HepG2 (cell line): Measurements from ENCODE around the gene MAGI1.

Experiments
- DR1 ChIP-seq: sonication (generic); formaldehyde crosslinking; IDR thresholded peaks from 2 replicates; pipeline ENCODE4 v1.8.0; 2021; ENCODE audit warnings: mild to moderate bottlenecking, missing genetic modification reagents, inconsistent platforms
- KDM4B ChIP-seq: sonication (generic); formaldehyde crosslinking; IDR thresholded peaks from 2 replicates; pipeline ENCODE4 v1.4.0; 2020; ENCODE audit warnings: missing genetic modification reagents
- MEIS1 ChIP-seq: sonication (generic); formaldehyde crosslinking; IDR thresholded peaks from 2 replicates; pipeline ENCODE4 v1.9.0; 2021; ENCODE audit warnings: mild to moderate bottlenecking, missing genetic modification reagents, moderate library complexity, borderline replicate concordance
- MEIS2 ChIP-seq: sonication (generic); formaldehyde crosslinking; IDR thresholded peaks from 2 replicates; pipeline ENCODE4 v1.9.0; 2021; ENCODE audit warnings: mild to moderate bottlenecking, missing genetic modification reagents
- NR2F1 ChIP-seq, 2 experiments: fragments of 450-650 bp in 1 of 2; formaldehyde crosslinking in 1 of 2; IDR thresholded peaks; 2 replicates each; pipeline versions ENCODE4 v1.5.0 to v1.6.1; 2016 to 2020; ENCODE audit warnings: mild to moderate bottlenecking in 1 of 2, missing compliant biosample characterization in 1 of 2, missing genetic modification reagents in 1 of 2, moderate library complexity in 1 of 2
- POLR2AphosphoS5 ChIP-seq: IDR thresholded peaks from 2 replicates; pipeline ENCODE4 v1.6.1; 2012; ENCODE audit warnings: low read depth, low read length
- SIX4 ChIP-seq: sonication (generic); formaldehyde crosslinking; IDR thresholded peaks from 2 replicates; pipeline ENCODE4 v1.4.0; 2020; ENCODE audit warnings: missing genetic modification reagents
- TBP ChIP-seq: sonication (generic); formaldehyde crosslinking; IDR thresholded peaks from 2 replicates; pipeline ENCODE4 v1.5.0; 2020; ENCODE audit warnings: missing genetic modification reagents
- TF ChIP-seq, protein P1 (sequence below): IDR thresholded peaks from 2 replicates; pipeline ENCODE4 v1.6.1; 2016; ENCODE audit warnings: low read depth, borderline replicate concordance
- TF ChIP-seq, protein P2 (sequence below): sonication (generic); formaldehyde crosslinking; IDR thresholded peaks from 2 replicates; pipeline ENCODE4 v1.4.0; 2020; ENCODE audit warnings: missing genetic modification reagents
- TF ChIP-seq, protein P3 (sequence below): sonication (generic); formaldehyde crosslinking; IDR thresholded peaks from 2 replicates; pipeline ENCODE4 v1.5.0; 2020; ENCODE audit warnings: mild to moderate bottlenecking, missing genetic modification reagents, moderate library complexity

DNA sequence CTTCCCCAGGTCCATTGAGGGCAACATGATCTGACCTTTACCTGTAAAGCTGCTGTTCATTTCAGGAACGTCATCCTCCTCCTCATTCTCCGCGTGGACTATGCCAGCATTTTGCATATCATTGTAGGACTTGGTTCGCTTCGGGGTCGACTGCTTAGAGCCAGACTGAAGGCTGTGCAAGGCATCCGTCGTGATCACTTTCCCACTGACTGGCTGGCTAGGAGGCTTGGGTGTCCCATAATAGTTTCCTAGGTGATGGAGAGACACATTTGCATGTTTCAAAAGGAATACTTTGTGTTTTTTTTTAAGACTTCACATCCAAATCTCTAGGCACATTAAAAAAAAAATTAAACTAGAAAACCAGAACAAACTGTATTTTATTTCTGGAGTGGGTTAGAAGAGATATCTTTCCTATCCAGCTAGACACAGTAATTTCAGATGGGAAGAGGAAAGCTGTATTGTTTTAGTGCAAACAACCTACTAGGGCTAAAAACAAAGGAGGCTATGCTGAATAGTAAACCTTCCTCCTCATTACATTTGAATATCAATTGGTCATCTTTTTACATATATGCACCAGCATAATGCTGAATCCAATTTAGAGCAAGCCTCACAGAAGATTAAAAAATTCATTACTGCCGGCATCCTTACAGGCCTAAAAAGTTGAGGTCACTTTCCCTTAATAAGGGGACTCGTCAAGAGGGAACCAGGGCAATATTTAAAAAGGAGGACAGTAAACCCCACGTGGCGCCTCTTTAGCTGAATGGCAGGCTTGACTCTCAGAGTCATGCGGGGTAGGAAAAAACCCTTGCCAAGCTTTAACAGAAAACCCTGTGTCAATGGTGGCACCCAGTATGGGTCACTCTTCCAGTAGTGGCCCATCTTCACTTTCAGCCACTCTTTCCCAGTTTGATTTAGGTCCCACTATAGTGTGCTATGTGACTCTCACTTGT is 559.9 kb downstream of the MAGI1 start:
- TF ChIP-seq, protein P1, sequence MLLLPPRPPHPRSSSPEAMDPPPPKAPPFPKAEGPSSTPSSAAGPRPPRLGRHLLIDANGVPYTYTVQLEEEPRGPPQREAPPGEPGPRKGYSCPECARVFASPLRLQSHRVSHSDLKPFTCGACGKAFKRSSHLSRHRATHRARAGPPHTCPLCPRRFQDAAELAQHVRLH (CRISPR knock-in tag) = no peak
- no peak for TF ChIP-seq MEIS1 (CRISPR knock-in tag)
- TF ChIP-seq DR1 (CRISPR knock-in tag) = no peak
- no peak for TF ChIP-seq MEIS2 (CRISPR knock-in tag)
- no peak for TF ChIP-seq SIX4 (CRISPR knock-in tag)
- TF ChIP-seq, protein P2, sequence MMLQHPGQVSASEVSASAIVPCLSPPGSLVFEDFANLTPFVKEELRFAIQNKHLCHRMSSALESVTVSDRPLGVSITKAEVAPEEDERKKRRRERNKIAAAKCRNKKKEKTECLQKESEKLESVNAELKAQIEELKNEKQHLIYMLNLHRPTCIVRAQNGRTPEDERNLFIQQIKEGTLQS (CRISPR knock-in tag) = no peak
- TF ChIP-seq TBP = no peak
- TF ChIP-seq NR2F1 (CRISPR knock-in tag; IDR thresholded peaks at IDR 0.05) = no peak
- TF ChIP-seq KDM4B (CRISPR knock-in tag) = no peak
- no peak for TF ChIP-seq POLR2AphosphoS5
- TF ChIP-seq, protein P3, sequence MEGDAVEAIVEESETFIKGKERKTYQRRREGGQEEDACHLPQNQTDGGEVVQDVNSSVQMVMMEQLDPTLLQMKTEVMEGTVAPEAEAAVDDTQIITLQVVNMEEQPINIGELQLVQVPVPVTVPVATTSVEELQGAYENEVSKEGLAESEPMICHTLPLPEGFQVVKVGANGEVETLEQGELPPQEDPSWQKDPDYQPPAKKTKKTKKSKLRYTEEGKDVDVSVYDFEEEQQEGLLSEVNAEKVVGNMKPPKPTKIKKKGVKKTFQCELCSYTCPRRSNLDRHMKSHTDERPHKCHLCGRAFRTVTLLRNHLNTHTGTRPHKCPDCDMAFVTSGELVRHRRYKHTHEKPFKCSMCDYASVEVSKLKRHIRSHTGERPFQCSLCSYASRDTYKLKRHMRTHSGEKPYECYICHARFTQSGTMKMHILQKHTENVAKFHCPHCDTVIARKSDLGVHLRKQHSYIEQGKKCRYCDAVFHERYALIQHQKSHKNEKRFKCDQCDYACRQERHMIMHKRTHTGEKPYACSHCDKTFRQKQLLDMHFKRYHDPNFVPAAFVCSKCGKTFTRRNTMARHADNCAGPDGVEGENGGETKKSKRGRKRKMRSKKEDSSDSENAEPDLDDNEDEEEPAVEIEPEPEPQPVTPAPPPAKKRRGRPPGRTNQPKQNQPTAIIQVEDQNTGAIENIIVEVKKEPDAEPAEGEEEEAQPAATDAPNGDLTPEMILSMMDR (CRISPR knock-in tag) = no peak
